GM12865 (cell line): Measurements from ENCODE around the gene DLG4.

ENCODE experiments used
- DNase-seq: peaks from one replicate; pipeline ENCODE4 v3.0.0; 2010; ENCODE audit warnings: low read depth
- H3K4me3 ChIP-seq: 2 replicates; pipeline ENCODE4 v1.5.1; 2011; ENCODE audit warnings: mild to moderate bottlenecking, low read depth, low read length, control low read depth
- CTCF ChIP-seq: IDR thresholded peaks from 2 replicates; pipeline ENCODE4 v1.5.1; 2011; ENCODE audit warnings: low read length, control low read depth, low read depth, inconsistent platforms; ENCODE audit not compliant: insufficient read depth; ENCODE audit errors: missing control alignments

The DLG4 gene

GRCh38 chr17:7226721-7227710 lies 7.4 kb upstream of the DLG4 start:
- TF ChIP-seq CTCF = no peak
- no peak overlapping the region for H3K4me3 ChIP-seq
- DNase-seq = no peak

DNA sequence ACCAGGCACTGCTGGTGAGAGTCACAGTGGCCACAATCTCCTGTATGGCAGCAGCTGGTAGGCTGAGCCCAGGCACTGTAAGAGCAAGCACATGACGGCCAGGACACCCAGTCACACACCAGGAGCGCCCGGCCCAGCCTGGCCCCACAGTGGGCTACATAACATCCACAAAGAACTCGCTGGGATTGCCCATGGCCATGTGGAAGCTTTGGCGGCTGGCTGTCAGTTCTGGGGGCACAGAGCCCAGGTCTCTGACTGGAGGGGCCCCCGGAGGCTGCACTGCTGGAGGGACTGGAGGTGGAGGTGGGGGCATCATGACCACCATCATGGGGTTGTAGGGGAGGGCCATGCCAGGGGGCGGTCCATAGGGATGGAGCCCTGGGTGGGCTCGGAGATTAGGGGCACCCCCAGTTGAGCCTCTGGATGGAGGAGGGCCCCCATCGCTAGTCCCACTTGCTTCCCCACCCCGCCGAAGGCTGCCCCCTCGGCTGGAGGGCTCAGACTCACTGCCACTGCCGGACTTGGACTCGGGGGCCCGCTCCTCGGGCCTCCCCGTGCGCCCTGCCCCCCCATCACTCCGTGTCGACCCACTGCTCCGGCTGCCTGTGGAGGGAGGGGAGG lies 6.2 kb upstream of the DLG4 start:
- DNase-seq = no peak
- H3K4me3 ChIP-seq = no peak overlapping the region
- no peak for TF ChIP-seq CTCF

DNA sequence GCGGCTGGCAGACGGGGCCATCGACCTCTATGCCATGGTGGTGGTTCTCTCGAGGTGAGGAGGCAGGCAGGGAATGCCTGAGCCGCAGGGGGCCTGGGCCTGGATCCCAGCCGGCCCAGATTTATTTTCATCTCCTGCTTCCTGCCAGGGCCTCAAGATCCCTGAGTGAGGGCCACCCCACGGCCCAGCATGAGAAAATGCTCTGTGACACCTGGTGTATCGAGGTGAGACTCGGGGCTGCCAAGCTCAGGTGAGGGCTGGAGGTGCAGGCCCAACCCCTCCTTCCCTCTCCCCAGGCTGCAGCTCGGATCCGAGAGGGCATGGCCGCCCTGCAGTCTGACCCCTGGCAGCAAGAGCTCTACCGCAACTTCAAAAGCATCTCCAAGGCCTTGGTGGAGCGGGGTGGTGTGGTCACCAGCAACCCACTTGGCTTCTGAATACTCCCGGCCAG lies 5.0 kb upstream of the DLG4 start:
- TF ChIP-seq CTCF = no peak
- H3K4me3 ChIP-seq = no peak overlapping the region
- no peak for DNase-seq

- no peak for TF ChIP-seq CTCF
- no peak for DNase-seq
- no peak overlapping the region for H3K4me3 ChIP-seq
Observed at GRCh38 chr17:7224110-7224509, 4.5 kb upstream of the DLG4 start.

DNA sequence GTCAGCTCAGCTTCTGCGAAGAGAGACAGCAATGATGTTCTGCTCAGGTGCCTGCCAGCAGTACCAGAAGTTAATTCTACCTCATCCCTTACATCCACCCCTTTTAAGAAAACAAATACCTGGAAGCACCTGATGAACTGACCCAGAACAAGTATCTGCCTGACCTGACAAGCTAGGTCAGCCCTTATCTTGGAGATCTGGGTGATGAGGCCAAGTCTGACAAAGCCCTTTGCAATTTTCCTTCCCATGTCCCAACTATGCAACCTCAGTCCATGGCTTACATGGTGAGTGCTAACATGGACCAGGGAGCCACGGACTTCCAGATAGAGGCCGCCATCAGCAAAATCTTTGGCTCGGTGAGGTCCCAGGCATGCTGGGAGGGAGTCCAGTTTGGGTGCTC lies 3.7 kb upstream of the DLG4 start:
- DNase-seq = no peak

DNA sequence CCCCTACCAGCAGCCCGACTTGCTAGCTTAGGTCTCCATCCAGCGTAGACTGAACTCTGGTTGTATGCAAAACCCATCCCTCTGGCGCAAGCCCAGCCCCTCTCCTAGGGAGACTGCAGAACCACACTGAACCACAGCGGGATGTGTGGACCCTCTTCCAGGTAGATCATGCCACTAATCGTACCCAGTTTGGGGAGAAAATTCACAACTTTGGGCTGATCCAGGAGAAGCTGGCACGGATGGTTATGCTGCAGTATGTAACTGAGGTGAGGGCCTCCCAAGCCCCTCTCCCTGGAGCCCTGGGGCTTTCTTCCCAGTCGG lies 3.3 kb upstream of the DLG4 start:
- no peak overlapping the region for H3K4me3 ChIP-seq
- DNase-seq = no peak
- TF ChIP-seq CTCF = no peak

More for the DNA sequence above, 3.7 kb upstream of the DLG4 start:
- TF ChIP-seq CTCF = no peak
- no peak overlapping the region for H3K4me3 ChIP-seq
